Esophagus muscularis mucosa (tissue), 4 donors: ENCODE measurements around the gene HOXD8. TPM values are rescaled to one million over a fixed set of nuclear protein-coding genes. Genes with fewer than 3 reads are reported as not detected.
A peak's percentile ranks its signal among the peaks of the same experiment; 100 is the strongest.

Source experiments
- DNase-seq: peaks from one replicate; pipeline ENCODE4 v3.0.0-alpha.2; 2017; ENCODE audit errors: extremely low spot score
- H3K27ac ChIP-seq, 4 donors: fragments of 200-600 bp; sonication (generic); replicated peaks in 1 of 4; 1 replicate in 3 of 4; 2 replicates in 1 of 4; pipeline ENCODE4 v1.5.1; 2016 to 2019; ENCODE audit warnings: mild to moderate bottlenecking in 1 of 4
- H3K27me3 ChIP-seq, 4 donors: fragments of 200-600 bp; sonication (generic); one replicate each; pipeline versions ENCODE4 v1.5.1 to v1.6.0; 2016 to 2019
- H3K36me3 ChIP-seq, 4 donors: fragments of 200-600 bp; sonication (generic); one replicate each; pipeline ENCODE4 v1.5.1; 2016 to 2019
- H3K4me1 ChIP-seq, 4 donors: fragments of 200-600 bp; sonication (generic); one replicate each; pipeline ENCODE4 v1.5.1; 2016 to 2019
- H3K4me3 ChIP-seq, 4 donors: fragments of 200-600 bp; sonication (generic); 1 replicate in 2 of 4; 2 replicates in 2 of 4; pipeline ENCODE4 v1.5.1; 2016 to 2019; ENCODE audit warnings: mild to moderate bottlenecking in 4 of 4, moderate library complexity in 1 of 4
- H3K9me3 ChIP-seq, 4 donors: fragments of 200-600 bp; sonication (generic); 1 replicate in 3 of 4; 2 replicates in 1 of 4; pipeline ENCODE4 v1.5.1; 2016 to 2019
- EP300 ChIP-seq: sonication (generic); formaldehyde crosslinking; IDR thresholded peaks from one replicate; pipeline ENCODE4 v1.6.1; 2017; ENCODE audit warnings: antibody characterized with exemption
- POLR2A ChIP-seq: fragments of 450-650 bp; IDR thresholded peaks from one replicate; pipeline ENCODE4 v1.6.1; 2017; ENCODE audit warnings: antibody characterized with exemption, moderate library complexity, mild to moderate bottlenecking, low read depth
- POLR2AphosphoS5 ChIP-seq, 2 donors: sonication (generic); formaldehyde crosslinking; IDR thresholded peaks; one replicate each; pipeline ENCODE4 v1.6.1; 2017; ENCODE audit warnings: antibody characterized with exemption in 2 of 2
- WGBS: methylation state at CpG from one replicate; pipeline ENCODE4 v1.1.5; 2018; 5-methylcytosine and 5-hydroxymethylcytosine counted together
- intact Hi-C: fragments of 100-400 bp; cut with DNase I; formaldehyde crosslinking; loops from one replicate; pipeline ENCODE4 v1.15.1; 2023
- total RNA-seq, 4 donors: library from RNA; depleted of rRNA; stranded (reverse); fragments of >200 nt; gene quantifications; one replicate each; pipeline versions ENCODE4 v1.1.0 to v1.2.1, GENCODE V29; 2016
- TF ChIP-seq, protein P1 (sequence below), 3 experiments: fragments of 200-600 bp in 2 of 3; fragments of 450-650 bp in 1 of 3; sonication (generic) in 2 of 3; IDR thresholded peaks; one replicate each; pipeline ENCODE4 v1.5.1; 2017 to 2019; ENCODE audit warnings: antibody characterized with exemption in 3 of 3, mild to moderate bottlenecking in 2 of 3, moderate library complexity in 1 of 3

The HOXD8 gene
- total RNA-seq, 4 donors from 2014 or later = 3.7 to 4.8 (median 4.3) TPM

DNA sequence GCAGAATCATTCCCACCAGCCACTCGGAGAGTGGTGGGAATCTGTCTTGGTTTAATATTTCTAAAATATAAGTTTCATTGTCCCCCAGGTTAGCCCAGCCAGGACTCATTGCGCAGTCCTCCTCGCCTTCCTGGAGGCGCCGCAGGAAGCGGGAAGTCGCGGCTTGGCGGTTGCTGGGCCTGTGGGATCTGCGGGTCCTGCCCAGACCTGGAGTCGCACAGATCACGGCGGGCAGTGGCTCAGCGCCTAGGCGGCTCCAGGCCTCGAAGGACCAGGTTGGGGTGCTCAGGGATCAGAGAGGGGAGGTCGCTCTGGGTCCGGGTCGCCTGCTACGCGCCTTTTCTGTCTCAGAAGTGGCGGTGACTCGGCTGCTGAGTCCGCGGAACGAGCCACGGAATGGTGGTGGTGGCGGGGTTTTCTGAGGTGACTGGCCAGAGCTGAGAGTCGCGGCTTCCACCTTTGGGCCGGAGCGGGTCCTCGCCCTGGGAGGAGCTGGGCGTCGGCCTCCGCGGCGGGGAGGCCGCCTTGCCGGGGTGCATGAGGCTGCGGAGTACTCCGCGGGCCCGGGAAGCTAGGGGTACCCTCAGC lies 30.3 kb downstream of the HOXD8 start:
- no peak for DNase-seq
- TF ChIP-seq, protein P1, sequence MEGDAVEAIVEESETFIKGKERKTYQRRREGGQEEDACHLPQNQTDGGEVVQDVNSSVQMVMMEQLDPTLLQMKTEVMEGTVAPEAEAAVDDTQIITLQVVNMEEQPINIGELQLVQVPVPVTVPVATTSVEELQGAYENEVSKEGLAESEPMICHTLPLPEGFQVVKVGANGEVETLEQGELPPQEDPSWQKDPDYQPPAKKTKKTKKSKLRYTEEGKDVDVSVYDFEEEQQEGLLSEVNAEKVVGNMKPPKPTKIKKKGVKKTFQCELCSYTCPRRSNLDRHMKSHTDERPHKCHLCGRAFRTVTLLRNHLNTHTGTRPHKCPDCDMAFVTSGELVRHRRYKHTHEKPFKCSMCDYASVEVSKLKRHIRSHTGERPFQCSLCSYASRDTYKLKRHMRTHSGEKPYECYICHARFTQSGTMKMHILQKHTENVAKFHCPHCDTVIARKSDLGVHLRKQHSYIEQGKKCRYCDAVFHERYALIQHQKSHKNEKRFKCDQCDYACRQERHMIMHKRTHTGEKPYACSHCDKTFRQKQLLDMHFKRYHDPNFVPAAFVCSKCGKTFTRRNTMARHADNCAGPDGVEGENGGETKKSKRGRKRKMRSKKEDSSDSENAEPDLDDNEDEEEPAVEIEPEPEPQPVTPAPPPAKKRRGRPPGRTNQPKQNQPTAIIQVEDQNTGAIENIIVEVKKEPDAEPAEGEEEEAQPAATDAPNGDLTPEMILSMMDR (IDR thresholded peaks at IDR 0.05) = no peak
- TF ChIP-seq EP300 (no peak), POLR2A (no peak), POLR2AphosphoS5 (IDR thresholded peaks at IDR 0.05) (no peak)
- intact Hi-C loops = no loop called here
- Histone ChIP-seq H3K36me3 (no peaks in the 10 kb centered on the region), H3K9me3 (peaks cover 0 to 5% (median 0%) of the 10 kb centered on the region in 4 donors), H3K4me3 (peak overlapping the region; percentile 27 to 37 (median 28)), H3K27me3 (peaks cover 7 to 100% (median 83%) of the 10 kb centered on the region in 4 donors), H3K27ac (no peak overlapping the region), H3K4me1 (peaks cover 17 to 63% (median 50%) of the 10 kb centered on the region in 4 donors)
- WGBS = 24% methylated on average over 28 of the region's 44 CpGs

DNA sequence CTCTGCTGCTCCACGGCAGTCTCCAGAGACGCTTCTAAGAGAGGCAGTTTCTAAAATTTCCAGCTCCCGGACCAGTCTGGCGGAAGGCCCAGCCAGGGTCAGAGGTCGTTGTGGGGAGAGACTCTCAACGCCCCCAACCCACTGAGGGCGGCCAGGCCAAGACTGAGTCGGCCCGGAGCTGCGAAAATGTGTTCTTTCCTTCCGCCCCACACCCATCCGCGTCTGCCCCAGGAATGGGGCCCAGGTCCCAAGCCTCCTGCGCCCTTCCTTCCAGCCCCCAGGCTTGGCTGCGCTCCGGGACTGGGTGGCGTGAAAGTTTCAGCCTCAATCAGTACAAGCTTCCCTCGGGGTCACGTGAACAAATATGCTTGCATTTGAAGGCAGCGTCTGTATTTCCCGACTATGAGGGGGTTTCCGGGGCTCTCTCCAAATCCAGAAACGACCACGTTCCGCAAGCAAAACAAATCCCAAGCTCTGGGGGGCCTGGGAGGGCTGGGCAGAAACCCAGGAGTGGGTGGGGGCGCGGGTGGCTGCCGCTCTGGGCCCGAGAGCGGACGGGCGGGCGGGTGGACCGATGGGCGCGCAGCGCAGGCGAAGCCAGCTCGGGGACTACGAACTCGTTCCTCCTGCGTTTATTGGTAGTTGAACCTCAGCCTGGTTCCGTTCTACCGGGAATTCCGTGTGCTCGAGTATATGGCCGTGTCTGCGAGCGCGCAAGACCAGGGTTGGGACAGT lies 30.9 kb downstream of the HOXD8 start:
- 28% methylated on average over 29 of the region's 50 CpGs for WGBS
- DNase-seq = no peak
- Histone ChIP-seq H3K9me3 (peaks cover 0 to 5% (median 0%) of the 10 kb centered on the region in 4 donors), H3K4me3 (peak overlapping the region; percentile 27 to 37 (median 28)), H3K4me1 (peaks cover 17 to 70% (median 56%) of the 10 kb centered on the region in 4 donors), H3K27me3 (peaks cover 7 to 100% (median 86%) of the 10 kb centered on the region in 4 donors), H3K27ac (no peak overlapping the region), H3K36me3 (no peaks in the 10 kb centered on the region)
- intact Hi-C loops = no loop called here
- TF ChIP-seq EP300 (no peak), POLR2AphosphoS5 (IDR thresholded peaks at IDR 0.05) (no peak), POLR2A (no peak)
- TF ChIP-seq, protein P1 (IDR thresholded peaks at IDR 0.05) = no peak

DNA sequence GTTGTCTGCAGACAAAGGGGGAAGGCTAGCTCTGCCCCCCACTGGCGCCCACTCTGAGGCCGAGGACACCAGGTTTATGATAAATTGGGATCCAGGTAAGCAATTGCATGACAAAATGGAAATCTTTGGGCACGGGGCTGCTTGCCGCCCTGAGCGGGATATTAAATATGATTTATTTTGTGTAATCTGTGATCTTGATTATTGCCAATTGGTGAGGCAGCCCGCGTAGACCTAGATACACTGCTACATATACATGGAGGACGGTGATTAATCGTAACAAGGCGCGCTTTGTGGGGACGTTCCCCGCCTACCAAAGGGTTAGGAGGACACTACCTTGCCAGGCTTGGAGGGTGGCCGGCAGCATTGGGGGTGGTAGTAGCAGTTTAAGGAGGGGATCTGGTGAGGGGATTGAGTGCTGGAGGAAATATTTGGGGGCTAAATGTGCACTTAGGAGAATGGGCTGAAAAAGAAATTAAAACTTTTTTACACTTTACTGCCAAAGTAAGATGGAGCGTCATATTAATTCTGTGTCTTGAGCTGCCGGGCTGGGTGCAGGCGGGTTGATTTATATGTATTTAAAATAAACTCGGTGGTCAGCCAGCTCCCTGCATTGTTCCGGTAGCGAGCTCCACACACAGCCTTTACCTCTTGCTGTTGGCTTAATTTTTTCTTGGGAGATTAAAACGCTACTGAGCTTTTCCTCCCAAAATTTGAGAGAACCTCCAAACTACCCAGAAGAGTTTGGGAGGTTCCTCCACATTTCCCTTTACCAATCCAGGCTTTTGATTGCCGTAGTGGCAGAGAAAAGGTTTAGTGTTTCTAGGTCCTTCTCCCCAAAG lies 31.7 kb downstream of the HOXD8 start:
- Histone ChIP-seq H3K36me3 (no peaks in the 10 kb centered on the region), H3K4me1 (peaks cover 17 to 72% (median 58%) of the 10 kb centered on the region in 4 donors), H3K27ac (no peak overlapping the region), H3K4me3 (peak overlapping the region in 1 of 4 donors; percentile 30), H3K9me3 (peaks cover 0 to 5% (median 0%) of the 10 kb centered on the region in 4 donors), H3K27me3 (peaks cover 7 to 100% (median 86%) of the 10 kb centered on the region in 4 donors)
- 20% methylated on average over 22 of the region's 22 CpGs for WGBS
- DNase-seq = no peak
- TF ChIP-seq POLR2AphosphoS5 (IDR thresholded peaks at IDR 0.05) (no peak), EP300 (no peak), POLR2A (no peak)
- TF ChIP-seq, protein P1 (IDR thresholded peaks at IDR 0.05) = no peak
- intact Hi-C loops = no loop called here

DNA sequence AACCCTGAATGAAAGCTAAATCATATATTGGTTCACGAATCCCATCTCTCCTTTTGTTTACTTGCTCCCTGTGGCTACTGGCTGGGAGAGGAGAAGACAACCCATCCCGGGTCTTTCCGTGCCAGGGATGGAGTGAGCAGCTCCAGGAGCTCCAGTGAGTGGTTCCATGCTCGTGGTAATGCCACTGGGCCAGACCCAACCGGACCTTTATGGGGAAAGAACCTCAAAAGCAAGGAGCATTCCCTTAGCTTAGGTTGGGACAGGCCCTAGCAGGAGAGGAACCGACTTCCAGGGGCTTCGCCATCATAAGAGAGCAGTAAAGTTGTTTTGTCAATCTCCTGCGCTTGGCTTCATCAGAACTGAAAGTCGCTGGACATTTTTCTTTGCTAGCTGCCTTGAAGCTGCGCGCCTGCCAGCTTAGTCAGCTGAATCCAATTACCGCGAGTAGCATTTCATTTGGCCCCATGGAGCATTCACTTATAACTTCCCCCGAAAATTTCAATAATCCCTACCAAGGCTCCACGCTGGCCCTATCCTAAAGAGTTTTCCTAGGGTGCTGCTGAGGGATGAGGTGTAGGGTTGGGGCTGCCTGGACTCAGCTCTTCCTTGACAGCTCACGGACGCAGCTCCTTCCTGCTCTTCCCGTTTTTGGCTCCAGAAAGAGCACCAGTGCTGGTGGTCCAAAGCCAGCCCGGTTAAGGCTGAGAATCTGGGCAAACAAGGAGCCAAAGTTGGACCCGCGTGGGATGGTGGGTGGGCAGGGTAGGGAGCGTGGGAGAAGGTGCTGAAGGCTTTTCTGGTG lies 32.5 kb downstream of the HOXD8 start:
- 14% methylated on average over 22 of the region's 22 CpGs for WGBS
- TF ChIP-seq POLR2AphosphoS5 (IDR thresholded peaks at IDR 0.05) (no peak), EP300 (no peak), POLR2A (no peak)
- TF ChIP-seq, protein P1 (IDR thresholded peaks at IDR 0.05) = no peak
- H3K27me3 ChIP-seq = peaks cover 6 to 100% (median 81%) of the 10 kb centered on the region in 4 donors
- intact Hi-C loops = no loop called here
- peaks cover 0 to 5% (median 0%) of the 10 kb centered on the region in 4 donors for H3K9me3 ChIP-seq
- H3K36me3 ChIP-seq = no peaks in the 10 kb centered on the region
- peaks cover 14 to 64% (median 54%) of the 10 kb centered on the region in 4 donors for H3K4me1 ChIP-seq
- no peak overlapping the region for H3K4me3 ChIP-seq
- H3K27ac ChIP-seq = no peak overlapping the region
- DNase-seq = no peak
